Measurements from ENCODE around the gene SPCS1.

GRCh38 chr3:52685709-52686691 is 19.9 kb upstream of the SPCS1 start, which contains the start of the genes GNL3 and PBRM1:
- no peak for TF ChIP-seq CTCF (IDR thresholded peaks at IDR 0.05 in 2 of 3, conservative IDR thresholded peaks at IDR 0.05 in 1 of 3; ENCODE audit: insufficient read depth in 2 of 3, low read depth in 1 of 3, low read length in 3 of 3)
- no peak for TF ChIP-seq ZSCAN29 (IDR thresholded peaks at IDR 0.05)
- peak; percentile 49 for TF ChIP-seq JUND (IDR thresholded peaks at IDR 0.05; ENCODE audit: borderline replicate concordance, low read depth, low read length)
- no peak for TF ChIP-seq JUND (tag; IDR thresholded peaks at IDR 0.05; ENCODE audit: borderline replicate concordance, low read depth, low read length)

Data from K562 (cell line).